A549 treated with dexamethasone at 1 μM for 4 hours (cell line): ENCODE results near the gene CHRNA5. TPM values are rescaled to one million over a fixed set of nuclear protein-coding genes. Genes with fewer than 3 reads are reported as not detected.

Experiments used
- total RNA-seq: library from RNA; stranded (reverse); fragments of 200-300 nt; extraction: Qiagen RNA extraction; gene quantifications from 5 replicates; pipeline ENCODE4 v1.2.3, GENCODE V29; 2022

CHRNA5 gene
- 29.9 to 31.5 TPM (median 30.8 TPM) in 5 replicates for total RNA-seq

DNA sequence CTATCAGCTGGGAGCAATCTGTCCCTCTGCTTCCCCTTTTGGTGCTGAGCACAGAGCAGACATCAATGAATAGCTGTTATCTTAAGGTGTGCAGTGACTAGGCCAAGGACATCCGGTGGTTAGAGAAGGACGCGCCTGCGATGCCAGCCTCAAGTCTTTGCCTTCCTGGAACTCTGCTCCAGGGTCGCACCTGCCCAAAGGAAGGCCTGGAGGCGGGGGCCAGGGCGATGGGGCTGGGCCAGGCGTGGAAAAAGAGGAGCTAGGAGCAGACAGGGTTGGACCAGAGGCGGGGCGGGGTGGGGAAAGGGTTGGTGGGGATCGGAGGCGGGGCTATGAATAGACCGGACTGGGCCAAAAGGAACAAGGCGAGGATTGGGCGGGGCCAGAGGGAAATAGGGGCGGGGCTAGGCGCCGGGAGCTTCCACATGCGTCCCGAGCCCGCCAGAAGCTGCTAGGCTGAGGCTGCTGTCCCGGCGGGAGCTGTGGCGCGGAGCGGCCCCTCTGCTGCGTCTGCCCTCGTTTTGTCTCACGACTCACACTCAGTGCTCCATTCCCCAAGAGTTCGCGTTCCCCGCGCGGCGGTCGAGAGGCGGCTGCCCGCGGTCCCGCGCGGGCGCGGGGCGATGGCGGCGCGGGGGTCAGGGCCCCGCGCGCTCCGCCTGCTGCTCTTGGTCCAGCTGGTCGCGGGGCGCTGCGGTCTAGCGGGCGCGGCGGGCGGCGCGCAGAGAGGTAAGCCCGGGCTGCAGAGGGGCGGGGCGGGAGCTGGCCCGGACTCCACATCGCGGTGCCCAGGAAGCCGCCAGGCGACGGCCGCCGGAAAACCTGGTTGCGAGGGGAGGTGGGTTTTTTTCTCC lies at the start of gene CHRNA5:
Gene CHRNA5, plus strand, starts transcription at position 424 of the 854 bp plus-strand sequence. Its CDS starts 200 bp downstream, at position 624.

DNA sequence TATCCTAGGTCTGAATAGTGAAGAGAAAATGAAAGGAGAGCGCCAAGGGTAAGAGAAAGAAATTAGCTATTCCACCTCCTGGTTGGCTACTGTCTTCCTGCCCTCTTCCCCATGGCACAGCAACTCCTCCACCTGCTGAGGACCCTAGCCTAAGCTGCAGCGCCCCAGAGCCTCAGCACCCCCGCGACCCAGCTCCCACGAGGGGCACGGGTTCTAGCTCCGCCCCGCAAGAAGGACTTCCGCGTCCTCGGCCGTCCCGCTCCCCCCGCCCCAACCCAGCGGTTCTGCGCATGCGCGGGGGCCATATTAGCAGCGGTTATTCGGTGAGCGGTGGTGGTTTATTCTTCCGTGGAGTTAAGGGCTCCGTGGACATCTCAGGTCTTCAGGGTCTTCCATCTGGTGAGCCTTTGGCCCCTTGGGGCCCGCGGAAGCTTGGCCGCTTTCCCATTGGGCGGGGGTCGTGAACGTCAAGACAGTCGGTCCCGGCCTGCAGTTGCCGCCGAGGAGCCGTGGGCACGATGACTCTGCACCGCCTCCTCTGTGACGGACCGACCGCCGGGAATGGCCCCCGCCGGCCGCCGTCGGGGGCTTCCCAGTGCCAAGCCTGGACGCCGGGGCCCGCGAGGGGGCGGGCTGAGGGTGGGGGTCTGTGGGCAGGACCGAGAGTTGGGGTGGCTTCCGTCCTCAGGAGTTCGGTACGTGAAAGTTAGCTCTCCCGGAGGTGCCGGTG lies 25.0 kb upstream of the CHRNA5 start, which contains the start of gene PSMA4:
Gene PSMA4, plus strand, starts transcription at position 304 of the 730 bp plus-strand sequence. CDS start 1,484 bp downstream, outside the sequence.

DNA sequence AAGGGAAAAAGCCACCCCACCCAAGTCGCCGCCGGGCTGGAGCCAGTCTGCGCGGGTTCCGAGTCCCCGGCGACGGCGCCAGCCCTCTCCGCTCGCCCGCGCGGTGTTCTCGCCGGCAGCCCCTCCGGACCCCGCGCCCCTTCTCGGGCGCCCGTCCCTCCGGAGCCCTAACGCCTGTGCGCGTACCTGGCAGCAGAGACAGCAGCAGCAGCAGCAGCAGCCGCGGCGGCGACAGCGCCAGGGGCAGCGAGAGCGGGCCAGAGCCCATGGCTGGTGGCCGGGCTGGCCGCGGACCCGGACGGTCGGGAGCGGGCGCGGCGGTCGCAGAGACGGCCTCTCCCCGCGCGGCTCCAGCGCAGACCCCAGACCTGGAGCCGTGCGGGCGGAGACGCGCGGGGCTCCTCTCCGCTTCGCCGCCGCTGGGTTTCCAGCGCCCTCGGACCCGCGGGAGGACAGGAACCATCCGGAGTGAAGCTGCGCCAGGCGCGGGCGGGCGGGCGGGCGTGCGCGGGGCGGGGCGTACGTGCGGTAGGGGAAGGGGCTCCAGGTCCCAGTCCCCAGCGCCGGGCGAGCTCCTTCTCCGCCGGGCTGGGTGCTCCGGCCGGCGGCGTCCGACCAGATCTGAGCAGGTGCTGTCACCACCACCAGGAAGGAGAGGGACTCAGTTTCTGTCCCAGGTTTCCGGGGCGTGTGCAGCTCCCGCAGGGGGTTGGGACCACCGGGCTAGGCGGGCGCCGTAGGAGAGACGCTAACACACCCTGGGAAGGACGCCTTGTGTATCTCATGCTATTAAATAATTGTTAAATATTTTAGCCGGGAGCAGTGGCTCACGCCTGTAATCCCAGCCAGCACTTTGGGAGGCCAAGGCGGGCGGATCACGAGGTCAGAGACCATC lies 55.5 kb downstream of the CHRNA5 start, which contains the start of gene CHRNA3:
Gene CHRNA3, minus strand, starts transcription at position 470 of the 895 bp plus-strand sequence. Its CDS starts 202 bp downstream, at position 268.

DNA sequence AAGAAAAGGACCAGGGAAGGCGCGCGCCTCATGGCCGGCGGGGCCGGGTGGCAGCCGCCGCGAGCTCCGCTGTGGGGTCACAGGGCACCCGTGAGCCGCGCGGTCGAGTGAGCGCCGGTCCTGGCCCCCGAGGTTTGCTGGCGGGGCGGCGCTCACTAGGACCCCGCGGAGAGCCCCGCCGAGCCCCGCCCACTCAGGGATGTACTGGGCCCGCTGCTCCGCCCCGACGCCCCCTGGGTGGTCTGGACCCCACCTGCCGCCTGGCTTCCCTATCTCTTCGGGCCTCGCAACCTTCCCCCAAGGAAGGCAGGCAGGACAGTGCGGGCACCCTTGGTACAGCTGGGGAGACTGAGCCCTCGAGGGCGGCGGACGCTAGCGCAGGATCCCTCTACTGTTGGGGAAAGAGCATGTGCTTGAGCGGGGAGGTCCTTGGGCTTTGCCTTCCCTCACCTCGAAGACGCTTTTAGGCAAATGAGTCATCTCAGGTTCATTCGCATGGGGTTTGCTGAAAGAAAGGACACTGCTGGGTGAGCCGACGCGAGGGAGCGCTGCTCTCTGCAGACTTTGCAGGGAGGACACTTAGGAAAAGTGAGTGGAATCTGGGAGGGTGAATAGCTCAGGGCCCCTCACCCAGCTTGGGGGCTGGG lies 75.9 kb downstream of the CHRNA5 start, which contains the start of gene CHRNB4:
Gene CHRNB4, minus strand, starts transcription at position 109 of the 647 bp plus-strand sequence. Its CDS starts 77 bp downstream, at position 32.

Other genes starting within 250 kb of the CHRNA5 start
- gene CRABP1, start 225.2 kb upstream of the CHRNA5 start, total RNA-seq: 1.3 to 2.2 TPM (median 1.6 TPM) in 5 replicates
- gene IREB2, start 127.3 kb upstream of the CHRNA5 start, total RNA-seq: 34.4 to 59.2 TPM (median 53.2 TPM) in 5 replicates
- 5.5 to 6.6 TPM (median 6.2 TPM) in 5 replicates for gene HYKK, start 57.9 kb upstream of the CHRNA5 start, total RNA-seq
- gene PSMA4, start 25.1 kb upstream of the CHRNA5 start, total RNA-seq: 358 to 494 TPM (median 380 TPM) in 5 replicates
- gene CHRNA3, start 55.5 kb downstream of the CHRNA5 start, total RNA-seq: 0.18 to 1.1 TPM (median 0.45 TPM) in 5 replicates
- 0.96 to 1.3 TPM (median 1.0 TPM) in 5 replicates for gene CHRNB4, start 75.7 kb downstream of the CHRNA5 start, total RNA-seq
- gene ADAMTS7, start 245.9 kb downstream of the CHRNA5 start, total RNA-seq: 4.5 to 10.6 TPM (median 8.4 TPM) in 5 replicates